Progenitor cell of endocrine pancreas (in vitro differentiated cells): ENCODE measurements around the gene SFSWAP. TPM values are rescaled to one million over a fixed set of nuclear protein-coding genes. Genes with fewer than 3 reads are reported as not detected.

ENCODE experiments used
- DNase-seq: peaks from one replicate; pipeline ENCODE4 v3.0.0; 2021; ENCODE audit warnings: low spot score; ENCODE audit not compliant: unreplicated experiment
- H3K27ac Mint-ChIP-seq: 2 replicates; pipeline ENCODE4 v1.8.0; 2021; ENCODE audit warnings: mild to moderate bottlenecking, moderate library complexity, mixed read lengths
- H3K27me3 Mint-ChIP-seq: 2 replicates; pipeline ENCODE4 v1.8.0; 2021; ENCODE audit warnings: mixed read lengths
- H3K36me3 Mint-ChIP-seq: 2 replicates; pipeline ENCODE4 v1.8.0; 2022; ENCODE audit warnings: mixed read lengths; ENCODE audit not compliant: insufficient read depth
- H3K4me1 Mint-ChIP-seq: 2 replicates; pipeline ENCODE4 v1.8.0; 2021; ENCODE audit warnings: low read depth, mixed read lengths
- H3K4me3 Mint-ChIP-seq: 2 replicates; pipeline ENCODE4 v1.8.0; 2021; ENCODE audit warnings: low read depth, mild to moderate bottlenecking, moderate library complexity, mixed read lengths
- H3K9me3 Mint-ChIP-seq: 2 replicates; pipeline ENCODE4 v1.8.0; 2021; ENCODE audit warnings: low read depth, mixed read lengths
- CTCF ChIP-seq: fragments of 200-600 bp; sonication (generic); IDR thresholded peaks from one replicate; pipeline ENCODE4 v1.5.0; 2021; ENCODE audit warnings: antibody characterized with exemption, mild to moderate bottlenecking; ENCODE audit not compliant: unreplicated experiment
- total RNA-seq: library from RNA; stranded (reverse); gene quantifications from 2 replicates; pipeline ENCODE4 v1.2.1, GENCODE V29; 2021

Gene SFSWAP
- total RNA-seq, 1 donor from 2014 or later: 62.1 TPM

- Mint-ChIP-seq H3K4me3 (peak overlapping the region; percentile 98), H3K27me3 (peaks cover 6% of the 10 kb centered on the region), H3K9me3 (peaks cover 4% of the 10 kb centered on the region), H3K4me1 (peaks cover 18% of the 10 kb centered on the region), H3K27ac (peak overlapping the region; percentile 100), H3K36me3 (peaks cover 2% of the 10 kb centered on the region)
- TF ChIP-seq CTCF: no peak
- DNase-seq: no peak
Measured at GRCh38 chr12:131709226-131709625, 1.7 kb upstream of the SFSWAP start.

GRCh38 chr12:131711551-131712205 lies 788 bp downstream of the SFSWAP start:
- Mint-ChIP-seq H3K36me3 (peaks cover 7% of the 10 kb centered on the region), H3K27ac (peak overlapping the region; percentile 100), H3K4me1 (peaks cover 18% of the 10 kb centered on the region), H3K4me3 (peak overlapping the region; percentile 98), H3K27me3 (peaks cover 6% of the 10 kb centered on the region), H3K9me3 (no peaks in the 10 kb centered on the region)
- no peak for DNase-seq
- TF ChIP-seq CTCF: no peak

GRCh38 chr12:131713349-131713748 lies 2.5 kb downstream of the SFSWAP start:
- Mint-ChIP-seq H3K27me3 (no peaks in the 10 kb centered on the region), H3K4me3 (peak overlapping the region; percentile 46), H3K9me3 (no peaks in the 10 kb centered on the region), H3K4me1 (peaks cover 18% of the 10 kb centered on the region), H3K36me3 (peaks cover 7% of the 10 kb centered on the region), H3K27ac (no peak overlapping the region)
- TF ChIP-seq CTCF: no peak
- DNase-seq: no peak

- TF ChIP-seq CTCF: no peak
- Mint-ChIP-seq H3K36me3 (peaks cover 10% of the 10 kb centered on the region), H3K27ac (no peak overlapping the region), H3K9me3 (no peaks in the 10 kb centered on the region), H3K27me3 (no peaks in the 10 kb centered on the region), H3K4me3 (no peak overlapping the region), H3K4me1 (peaks cover 17% of the 10 kb centered on the region)
- no peak for DNase-seq
Measured at GRCh38 chr12:131714759-131715158, 3.9 kb downstream of the SFSWAP start.

GRCh38 chr12:131716282-131716681 lies 5.4 kb downstream of the SFSWAP start:
- H3K36me3 Mint-ChIP-seq: peaks cover 18% of the 10 kb centered on the region

More at GRCh38 chr12:131716282-131716681, 5.4 kb downstream of the SFSWAP start:
- Mint-ChIP-seq H3K27ac (no peak overlapping the region), H3K4me1 (peaks cover 15% of the 10 kb centered on the region), H3K4me3 (no peak overlapping the region), H3K9me3 (no peaks in the 10 kb centered on the region), H3K27me3 (no peaks in the 10 kb centered on the region)
- no peak for DNase-seq
- no peak for TF ChIP-seq CTCF
